Measurements from ENCODE around the gene VCL. TPM values are rescaled to one million over a fixed set of nuclear protein-coding genes. Genes with fewer than 3 reads are reported as not detected.

VCL gene
- 10 to 100 TPM; 24.9 to 51.7 (median 32.1) TPM for total RNA-seq
- 10 to 100 TPM in 1 of 2 donors, 1 to 10 TPM in 1; 8.6 to 13.3 TPM for polyA plus RNA-seq

DNA sequence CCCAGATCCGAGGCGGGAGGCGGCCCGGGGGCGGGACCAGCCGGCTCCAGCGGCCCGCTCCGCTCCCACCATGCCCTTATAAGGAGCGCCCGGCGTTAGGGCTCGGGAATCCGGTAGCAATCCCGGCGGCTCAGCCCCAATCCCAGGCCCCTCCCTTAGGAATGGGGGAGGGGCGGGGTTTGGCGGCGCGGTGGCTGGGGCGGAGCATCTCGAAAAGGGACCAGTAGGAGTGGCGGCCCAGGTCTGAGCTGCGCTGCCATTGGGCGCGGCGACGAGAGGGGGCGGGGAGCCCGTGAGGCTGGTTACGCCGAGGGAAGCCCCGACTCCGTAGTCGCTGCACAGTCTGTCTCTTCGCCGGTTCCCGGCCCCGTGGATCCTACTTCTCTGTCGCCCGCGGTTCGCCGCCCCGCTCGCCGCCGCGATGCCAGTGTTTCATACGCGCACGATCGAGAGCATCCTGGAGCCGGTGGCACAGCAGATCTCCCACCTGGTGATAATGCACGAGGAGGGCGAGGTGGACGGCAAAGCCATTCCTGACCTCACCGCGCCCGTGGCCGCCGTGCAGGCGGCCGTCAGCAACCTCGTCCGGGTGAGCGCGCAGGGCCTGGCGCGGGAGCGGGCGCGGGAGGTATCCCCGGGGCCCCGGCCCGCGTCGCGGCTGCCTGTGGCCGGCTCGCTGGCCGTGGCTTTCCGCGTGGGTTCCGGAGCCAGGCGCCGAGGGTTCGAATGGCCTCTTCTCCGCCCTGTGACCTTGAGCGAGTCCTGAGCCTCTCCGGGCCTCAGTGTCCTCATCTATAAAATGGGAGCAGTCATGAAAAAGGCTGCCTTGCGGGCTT, at the start of gene VCL:
VCL (plus strand) TSS at position 330 of the 836 bp plus-strand sequence; CDS start at position 422, 92 bp downstream.
- 0 to 1% methylated on average over 69 to 92 of the region's 92 CpGs for WGBS, 2 donors
- peak; percentile 98 to 99 (median 99) for DNase-seq
- Histone ChIP-seq H3K27ac (peak within 1 kb of the TSS; percentile 80 to 97 (median 90)), H3K36me3 (no peaks in the 10 kb centered on the region), H3K4me1 (peaks cover 6 to 18% (median 18%) of the 10 kb centered on the region in 3 donors), H3K9me3 (no peaks in the 10 kb centered on the region), H3K4me3 (peak within 1 kb of the TSS; percentile 66 to 98 (median 89)), H3K27me3 (no peaks in the 10 kb centered on the region)
- no peak for TF ChIP-seq CTCF (IDR thresholded peaks at IDR 0.05)
- ATAC-seq, result peak; percentile 91 to 96 (median 92)
- FAIRE-seq, result peak; percentile 5
- intact Hi-C loops (cut with DNase I), result no loop called here

DNA sequence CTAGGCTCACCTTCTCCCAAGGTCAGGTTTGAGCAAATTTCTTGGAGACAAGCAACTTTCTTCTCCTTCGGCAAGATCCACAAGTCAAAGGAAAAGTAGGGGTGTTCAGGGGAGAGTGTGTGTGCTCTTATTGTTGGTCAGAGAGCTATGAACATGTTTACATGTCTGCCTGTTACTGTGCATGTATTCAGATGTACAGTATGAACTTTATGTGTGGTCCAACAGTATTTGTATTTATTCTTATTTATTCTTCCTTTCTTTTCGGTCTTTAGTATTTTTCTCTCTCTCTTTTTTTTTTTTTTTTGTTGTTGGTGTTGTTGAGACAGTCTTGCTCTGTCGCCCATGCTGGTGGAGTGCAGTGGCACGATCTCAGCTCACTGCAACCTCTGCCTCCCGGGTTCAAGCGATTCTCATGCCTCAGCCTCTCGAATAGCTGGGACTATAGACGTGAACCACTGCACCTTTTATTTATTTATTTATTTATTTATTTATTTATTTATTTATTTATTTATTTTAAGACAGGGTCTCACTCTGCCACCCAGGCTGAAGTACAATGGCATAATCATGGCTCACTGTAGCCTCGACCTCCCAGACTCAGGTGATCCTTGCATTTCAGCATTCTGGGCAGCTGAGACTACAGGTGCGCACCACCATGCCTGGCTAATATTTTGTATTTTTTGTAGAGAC, 48.8 kb upstream of the VCL start:
- DNase-seq (no peak), ATAC-seq (no peak), FAIRE-seq (no peak)
- H3K27me3 ChIP-seq, result no peaks in the 10 kb centered on the region
- no peaks in the 10 kb centered on the region for H3K9me3 ChIP-seq
- H3K4me3 ChIP-seq, result no peak overlapping the region
- no peak for TF ChIP-seq CTCF (IDR thresholded peaks at IDR 0.05)
- H3K27ac ChIP-seq, result no peak overlapping the region
- intact Hi-C loops (cut with DNase I), result loop anchor here in 1 of 3 donors (10.0 kb wide), 1 partner anchor 64 kb away; no protein-coding TSS in a partner anchor
- H3K36me3 ChIP-seq, result no peaks in the 10 kb centered on the region
- no peaks in the 10 kb centered on the region for H3K4me1 ChIP-seq
- WGBS, 2 donors, result 83 to 86% methylated on average over 10 of the region's 10 CpGs

DNA sequence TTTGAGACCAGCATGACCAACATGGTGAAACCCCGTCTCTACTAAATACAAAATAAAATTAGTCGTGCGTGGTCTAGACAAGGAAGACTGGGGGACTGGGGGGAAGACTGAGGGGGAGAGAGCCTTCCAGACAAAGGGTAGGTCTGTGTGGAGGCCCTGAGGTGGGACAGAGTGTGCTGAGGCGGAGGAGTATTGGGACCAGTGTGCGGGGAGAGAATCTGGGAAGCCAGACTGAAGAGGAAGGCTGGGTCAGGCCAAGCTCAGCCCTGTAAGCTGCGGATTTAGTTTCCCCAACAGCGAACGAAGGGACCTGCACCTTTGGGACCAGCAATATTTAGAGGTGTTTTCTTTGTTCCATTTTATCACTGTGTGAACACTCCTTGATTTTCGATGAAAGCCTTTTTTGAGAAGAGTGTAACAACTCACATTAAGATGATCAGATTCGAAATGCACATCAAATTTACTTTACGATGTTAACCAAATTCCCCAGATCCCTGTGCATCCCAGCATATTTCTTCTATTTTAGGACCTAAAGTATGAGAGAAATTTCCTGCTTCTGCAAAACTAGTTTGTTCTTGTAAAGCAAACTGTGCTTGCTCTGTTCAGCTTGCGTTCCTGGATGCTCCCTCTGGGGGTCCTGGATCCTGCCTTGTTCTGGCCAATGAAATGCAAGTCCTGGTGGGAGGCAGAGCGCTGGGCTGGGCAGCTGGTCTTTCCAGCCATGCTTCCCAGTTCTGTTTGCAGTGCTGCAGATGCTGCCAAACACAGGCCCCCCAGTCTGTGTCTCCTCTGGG, 47.6 kb upstream of the VCL start:
- H3K27me3 ChIP-seq, result no peaks in the 10 kb centered on the region
- no peaks in the 10 kb centered on the region for H3K4me1 ChIP-seq
- H3K9me3 ChIP-seq, result no peaks in the 10 kb centered on the region
- H3K27ac ChIP-seq, result no peak overlapping the region
- FAIRE-seq (no peak), ATAC-seq (no peak), DNase-seq (no peak)
- 86% methylated on average over 13 of the region's 13 CpGs for WGBS, 2 donors
- intact Hi-C loops (cut with DNase I), result no loop called here
- no peak overlapping the region for H3K4me3 ChIP-seq
- no peaks in the 10 kb centered on the region for H3K36me3 ChIP-seq
- TF ChIP-seq CTCF (IDR thresholded peaks at IDR 0.05), result no peak

- H3K4me3 ChIP-seq, result no peak overlapping the region
- H3K4me1 ChIP-seq, result no peaks in the 10 kb centered on the region
- H3K27ac ChIP-seq, result no peak overlapping the region
- no peaks in the 10 kb centered on the region for H3K9me3 ChIP-seq
- DNase-seq, result no peak
- TF ChIP-seq CTCF (IDR thresholded peaks at IDR 0.05), result no peak
- WGBS, 2 donors, result 90 to 100% methylated on average over 1 of the region's 1 CpG
- intact Hi-C loops (cut with DNase I), result no loop called here
- no peak for FAIRE-seq
- peak in 2 of 4 donors; percentile 33 to 38 for ATAC-seq
- H3K36me3 ChIP-seq, result no peaks in the 10 kb centered on the region
- no peaks in the 10 kb centered on the region for H3K27me3 ChIP-seq
Observed at GRCh38 chr10:73953665-73954064, 44.3 kb upstream of the VCL start.

All from pancreas (tissue), 10 donors.